HepG2 (cell line): ENCODE results near the gene PIAS1. TPM values are rescaled to one million over a fixed set of nuclear protein-coding genes. Genes with fewer than 3 reads are reported as not detected.

Experiments used
- MTA1 ChIP-seq: sonication (generic); formaldehyde crosslinking; IDR thresholded peaks from 2 replicates; pipeline ENCODE4 v1.4.0; 2020; ENCODE audit warnings: missing genetic modification reagents, mild to moderate bottlenecking, borderline replicate concordance
- NR2F2 ChIP-seq: IDR thresholded peaks from 2 replicates; pipeline ENCODE4 v1.6.1; 2012; ENCODE audit warnings: low read depth, inconsistent platforms, borderline replicate concordance
- PAX8 ChIP-seq: sonication (generic); formaldehyde crosslinking; IDR thresholded peaks from 2 replicates; pipeline ENCODE4 v1.8.0; 2022; ENCODE audit warnings: mild to moderate bottlenecking, missing genetic modification reagents, borderline replicate concordance
- RFX5 ChIP-seq: IDR thresholded peaks from 2 replicates; pipeline ENCODE4 v1.6.1; 2011; ENCODE audit warnings: low read depth, low read length, improper control_type of control experiment
- SRSF9 ChIP-seq: fragments of 200-400 bp; formaldehyde crosslinking; IDR thresholded peaks from 2 replicates; pipeline ENCODE4 v1.6.1; 2018; ENCODE audit warnings: borderline replicate concordance, mild to moderate bottlenecking, low read depth, low read length; ENCODE audit not compliant: insufficient read depth, poor library complexity, severe bottlenecking
- ZFP90 ChIP-seq: sonication (generic); formaldehyde crosslinking; IDR thresholded peaks from 2 replicates; pipeline ENCODE4 v1.8.0; 2022; ENCODE audit warnings: missing genetic modification reagents, mild to moderate bottlenecking, inconsistent platforms, borderline replicate concordance
- ZMYM2 ChIP-seq: sonication (generic); formaldehyde crosslinking; IDR thresholded peaks from 2 replicates; pipeline ENCODE4 v1.8.0; 2022; ENCODE audit warnings: mild to moderate bottlenecking, missing genetic modification reagents
- ZSCAN20 ChIP-seq: sonication (generic); formaldehyde crosslinking; IDR thresholded peaks from 2 replicates; pipeline ENCODE4 v1.4.0; 2020; ENCODE audit warnings: missing genetic modification reagents, mild to moderate bottlenecking, borderline replicate concordance
- polyA plus RNA-seq, 8 experiments: library from polyadenylated mRNA; depleted of rRNA in 3 of 8; stranded (reverse) in 7 of 8; unstranded in 1 of 8; fragments of >200 nt; fragmentation: Illumina TruSeq in 4 of 8; extraction: Trizol in 4 of 8; gene quantifications; 2 replicates each; pipeline versions ENCODE4 v1.2.1 to v1.2.3, GENCODE V29; 2011 to 2016; ENCODE audit warnings: low read depth in 4 of 8, missing spikeins in 1 of 8, mixed read lengths in 1 of 8; ENCODE audit not compliant: insufficient read depth in 1 of 8
- total RNA-seq, 5 experiments: library from RNA; depleted of rRNA; stranded (reverse); fragments of >200 nt; fragmentation: Illumina TruSeq; extraction: Trizol; gene quantifications; 2 replicates each; pipeline ENCODE4 v1.2.3, GENCODE V29; 2016; ENCODE audit warnings: low read depth in 1 of 5
- TF ChIP-seq, protein P1 (sequence below): sonication (generic); formaldehyde crosslinking; IDR thresholded peaks from 2 replicates; pipeline ENCODE4 v1.5.0; 2020; ENCODE audit warnings: mild to moderate bottlenecking, missing genetic modification reagents
- TF ChIP-seq, protein P2 (sequence below): sonication (generic); formaldehyde crosslinking; IDR thresholded peaks from 2 replicates; pipeline ENCODE4 v1.8.1; 2022; ENCODE audit warnings: low read depth, mild to moderate bottlenecking, missing genetic modification reagents
- TF ChIP-seq, protein P3 (sequence below): sonication (generic); formaldehyde crosslinking; IDR thresholded peaks from 2 replicates; pipeline ENCODE4 v1.4.0; 2020; ENCODE audit warnings: missing genetic modification reagents
- TF ChIP-seq, protein P4 (sequence below): sonication (generic); formaldehyde crosslinking; IDR thresholded peaks from 2 replicates; pipeline ENCODE4 v1.8.0; 2022; ENCODE audit warnings: missing genetic modification reagents, low read depth, mild to moderate bottlenecking, borderline replicate concordance
- TF ChIP-seq, protein P5 (sequence below): sonication (generic); formaldehyde crosslinking; IDR thresholded peaks from 2 replicates; pipeline ENCODE4 v1.4.0; 2020; ENCODE audit warnings: missing genetic modification reagents
- TF ChIP-seq, protein P6 (sequence below): IDR thresholded peaks from 2 replicates; pipeline ENCODE4 v1.6.1; 2016; ENCODE audit warnings: missing compliant biosample characterization, missing genetic modification reagents, borderline replicate concordance

The PIAS1 gene
- total and polyA plus RNA-seq, 2 of the 13 experiments (the other 11 are each of a cell fraction or from before 2014, with no cell fraction given), result 20.7 to 33.7 TPM

DNA sequence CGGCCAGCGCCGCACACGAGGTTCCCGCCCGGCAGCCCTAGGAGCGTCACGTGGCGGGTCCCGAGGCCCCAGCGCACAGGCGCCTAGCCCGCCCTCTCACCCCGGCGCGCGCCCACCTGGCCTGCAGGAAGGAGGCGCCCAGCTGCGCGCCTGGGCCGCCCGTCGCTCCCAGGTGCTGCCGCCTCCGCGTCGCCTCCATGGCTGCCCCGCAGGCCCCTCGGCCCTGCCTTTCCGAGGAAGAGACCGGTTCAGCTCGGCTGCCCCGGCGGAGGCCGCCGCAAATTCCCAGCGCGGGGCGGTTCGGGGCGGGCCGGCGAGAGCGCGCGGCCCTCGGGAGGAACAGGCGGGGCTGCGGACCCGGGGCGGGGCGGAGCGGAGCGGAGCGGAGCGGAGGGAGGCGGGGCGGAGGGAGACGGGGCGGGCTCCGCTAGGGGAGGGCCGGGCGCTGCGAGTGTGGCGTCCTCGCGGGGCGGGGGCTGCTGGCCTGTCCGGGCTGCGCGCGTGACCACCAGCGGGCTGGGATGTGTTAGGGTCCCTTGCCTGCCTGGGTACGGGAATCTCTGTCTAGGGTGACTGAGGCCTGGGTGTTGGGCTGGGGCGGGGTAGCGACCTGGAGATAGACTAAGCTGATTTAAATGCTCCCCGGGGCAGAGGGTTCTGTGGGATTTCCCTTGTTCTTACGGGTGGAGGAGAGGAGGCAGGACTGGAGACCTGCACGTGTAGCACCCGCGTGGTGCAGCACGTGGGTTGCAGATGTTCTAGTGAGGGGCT is 175.5 kb downstream of the PIAS1 start, which contains the start of gene CLN6 (continued):
- TF ChIP-seq, protein P1, sequence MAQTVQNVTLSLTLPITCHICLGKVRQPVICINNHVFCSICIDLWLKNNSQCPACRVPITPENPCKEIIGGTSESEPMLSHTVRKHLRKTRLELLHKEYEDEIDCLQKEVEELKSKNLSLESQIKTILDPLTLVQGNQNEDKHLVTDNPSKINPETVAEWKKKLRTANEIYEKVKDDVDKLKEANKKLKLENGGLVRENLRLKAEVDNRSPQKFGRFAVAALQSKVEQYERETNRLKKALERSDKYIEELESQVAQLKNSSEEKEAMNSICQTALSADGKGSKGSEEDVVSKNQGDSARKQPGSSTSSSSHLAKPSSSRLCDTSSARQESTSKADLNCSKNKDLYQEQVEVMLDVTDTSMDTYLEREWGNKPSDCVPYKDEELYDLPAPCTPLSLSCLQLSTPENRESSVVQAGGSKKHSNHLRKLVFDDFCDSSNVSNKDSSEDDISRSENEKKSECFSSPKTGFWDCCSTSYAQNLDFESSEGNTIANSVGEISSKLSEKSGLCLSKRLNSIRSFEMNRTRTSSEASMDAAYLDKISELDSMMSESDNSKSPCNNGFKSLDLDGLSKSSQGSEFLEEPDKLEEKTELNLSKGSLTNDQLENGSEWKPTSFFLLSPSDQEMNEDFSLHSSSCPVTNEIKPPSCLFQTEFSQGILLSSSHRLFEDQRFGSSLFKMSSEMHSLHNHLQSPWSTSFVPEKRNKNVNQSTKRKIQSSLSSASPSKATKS (CRISPR knock-in tag), result no peak; the same call in 1 of the 2 replicates
- TF ChIP-seq PAX8 (CRISPR knock-in tag), result no peak; the same call in 1 of the 2 replicates
- TF ChIP-seq MTA1 (CRISPR knock-in tag), result 0 out of 2 replicates have a peak, but pooled peaks have one; percentile 32
- TF ChIP-seq NR2F2, result peak; percentile 11; the same call in 1 of the 2 replicates
- TF ChIP-seq ZSCAN20, result no peak; the same call in 1 of the 2 replicates
- TF ChIP-seq, protein P2, sequence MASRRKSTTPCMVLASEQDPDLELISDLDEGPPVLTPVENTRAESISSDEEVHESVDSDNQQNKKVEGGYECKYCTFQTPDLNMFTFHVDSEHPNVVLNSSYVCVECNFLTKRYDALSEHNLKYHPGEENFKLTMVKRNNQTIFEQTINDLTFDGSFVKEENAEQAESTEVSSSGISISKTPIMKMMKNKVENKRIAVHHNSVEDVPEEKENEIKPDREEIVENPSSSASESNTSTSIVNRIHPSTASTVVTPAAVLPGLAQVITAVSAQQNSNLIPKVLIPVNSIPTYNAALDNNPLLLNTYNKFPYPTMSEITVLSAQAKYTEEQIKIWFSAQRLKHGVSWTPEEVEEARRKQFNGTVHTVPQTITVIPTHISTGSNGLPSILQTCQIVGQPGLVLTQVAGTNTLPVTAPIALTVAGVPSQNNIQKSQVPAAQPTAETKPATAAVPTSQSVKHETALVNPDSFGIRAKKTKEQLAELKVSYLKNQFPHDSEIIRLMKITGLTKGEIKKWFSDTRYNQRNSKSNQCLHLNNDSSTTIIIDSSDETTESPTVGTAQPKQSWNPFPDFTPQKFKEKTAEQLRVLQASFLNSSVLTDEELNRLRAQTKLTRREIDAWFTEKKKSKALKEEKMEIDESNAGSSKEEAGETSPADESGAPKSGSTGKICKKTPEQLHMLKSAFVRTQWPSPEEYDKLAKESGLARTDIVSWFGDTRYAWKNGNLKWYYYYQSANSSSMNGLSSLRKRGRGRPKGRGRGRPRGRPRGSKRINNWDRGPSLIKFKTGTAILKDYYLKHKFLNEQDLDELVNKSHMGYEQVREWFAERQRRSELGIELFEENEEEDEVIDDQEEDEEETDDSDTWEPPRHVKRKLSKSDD, result peak; percentile 62; the same call in 1 of the 2 replicates
- TF ChIP-seq ZMYM2, result no peak
- no peak for TF ChIP-seq SRSF9
- no peak for TF ChIP-seq RFX5
- TF ChIP-seq, protein P3, sequence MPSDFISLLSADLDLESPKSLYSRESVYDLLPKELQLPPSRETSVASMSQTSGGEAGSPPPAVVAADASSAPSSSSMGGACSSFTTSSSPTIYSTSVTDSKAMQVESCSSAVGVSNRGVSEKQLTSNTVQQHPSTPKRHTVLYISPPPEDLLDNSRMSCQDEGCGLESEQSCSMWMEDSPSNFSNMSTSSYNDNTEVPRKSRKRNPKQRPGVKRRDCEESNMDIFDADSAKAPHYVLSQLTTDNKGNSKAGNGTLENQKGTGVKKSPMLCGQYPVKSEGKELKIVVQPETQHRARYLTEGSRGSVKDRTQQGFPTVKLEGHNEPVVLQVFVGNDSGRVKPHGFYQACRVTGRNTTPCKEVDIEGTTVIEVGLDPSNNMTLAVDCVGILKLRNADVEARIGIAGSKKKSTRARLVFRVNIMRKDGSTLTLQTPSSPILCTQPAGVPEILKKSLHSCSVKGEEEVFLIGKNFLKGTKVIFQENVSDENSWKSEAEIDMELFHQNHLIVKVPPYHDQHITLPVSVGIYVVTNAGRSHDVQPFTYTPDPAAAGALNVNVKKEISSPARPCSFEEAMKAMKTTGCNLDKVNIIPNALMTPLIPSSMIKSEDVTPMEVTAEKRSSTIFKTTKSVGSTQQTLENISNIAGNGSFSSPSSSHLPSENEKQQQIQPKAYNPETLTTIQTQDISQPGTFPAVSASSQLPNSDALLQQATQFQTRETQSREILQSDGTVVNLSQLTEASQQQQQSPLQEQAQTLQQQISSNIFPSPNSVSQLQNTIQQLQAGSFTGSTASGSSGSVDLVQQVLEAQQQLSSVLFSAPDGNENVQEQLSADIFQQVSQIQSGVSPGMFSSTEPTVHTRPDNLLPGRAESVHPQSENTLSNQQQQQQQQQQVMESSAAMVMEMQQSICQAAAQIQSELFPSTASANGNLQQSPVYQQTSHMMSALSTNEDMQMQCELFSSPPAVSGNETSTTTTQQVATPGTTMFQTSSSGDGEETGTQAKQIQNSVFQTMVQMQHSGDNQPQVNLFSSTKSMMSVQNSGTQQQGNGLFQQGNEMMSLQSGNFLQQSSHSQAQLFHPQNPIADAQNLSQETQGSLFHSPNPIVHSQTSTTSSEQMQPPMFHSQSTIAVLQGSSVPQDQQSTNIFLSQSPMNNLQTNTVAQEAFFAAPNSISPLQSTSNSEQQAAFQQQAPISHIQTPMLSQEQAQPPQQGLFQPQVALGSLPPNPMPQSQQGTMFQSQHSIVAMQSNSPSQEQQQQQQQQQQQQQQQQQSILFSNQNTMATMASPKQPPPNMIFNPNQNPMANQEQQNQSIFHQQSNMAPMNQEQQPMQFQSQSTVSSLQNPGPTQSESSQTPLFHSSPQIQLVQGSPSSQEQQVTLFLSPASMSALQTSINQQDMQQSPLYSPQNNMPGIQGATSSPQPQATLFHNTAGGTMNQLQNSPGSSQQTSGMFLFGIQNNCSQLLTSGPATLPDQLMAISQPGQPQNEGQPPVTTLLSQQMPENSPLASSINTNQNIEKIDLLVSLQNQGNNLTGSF, result peak; percentile 77
- TF ChIP-seq, protein P4, sequence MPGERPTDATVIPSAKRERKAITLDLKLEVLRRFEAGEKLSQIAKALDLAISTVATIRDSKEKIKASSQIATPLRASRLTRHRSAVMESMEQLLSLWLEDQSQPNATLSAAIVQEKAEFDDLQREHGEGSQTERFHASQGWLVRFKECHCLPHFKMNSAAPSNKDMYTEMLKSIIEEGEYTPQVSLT, result no peak; the same call in 1 of the 2 replicates
- TF ChIP-seq, protein P5, sequence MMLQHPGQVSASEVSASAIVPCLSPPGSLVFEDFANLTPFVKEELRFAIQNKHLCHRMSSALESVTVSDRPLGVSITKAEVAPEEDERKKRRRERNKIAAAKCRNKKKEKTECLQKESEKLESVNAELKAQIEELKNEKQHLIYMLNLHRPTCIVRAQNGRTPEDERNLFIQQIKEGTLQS (CRISPR knock-in tag), result peak; percentile 39; the same call in 1 of the 2 replicates
- TF ChIP-seq, protein P6, sequence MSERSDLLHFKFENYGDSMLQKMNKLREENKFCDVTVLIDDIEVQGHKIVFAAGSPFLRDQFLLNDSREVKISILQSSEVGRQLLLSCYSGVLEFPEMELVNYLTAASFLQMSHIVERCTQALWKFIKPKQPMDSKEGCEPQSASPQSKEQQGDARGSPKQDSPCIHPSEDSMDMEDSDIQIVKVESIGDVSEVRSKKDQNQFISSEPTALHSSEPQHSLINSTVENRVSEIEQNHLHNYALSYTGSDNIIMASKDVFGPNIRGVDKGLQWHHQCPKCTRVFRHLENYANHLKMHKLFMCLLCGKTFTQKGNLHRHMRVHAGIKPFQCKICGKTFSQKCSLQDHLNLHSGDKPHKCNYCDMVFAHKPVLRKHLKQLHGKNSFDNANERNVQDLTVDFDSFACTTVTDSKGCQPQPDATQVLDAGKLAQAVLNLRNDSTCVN (CRISPR knock-in tag), result no peak
- no peak; the same call in 1 of the 2 replicates for TF ChIP-seq ZFP90
